ENCODE measurements around the gene RBM47. TPM values are rescaled to one million over a fixed set of nuclear protein-coding genes. Genes with fewer than 3 reads are reported as not detected.
A peak's percentile ranks its signal among the peaks of the same experiment; 100 is the strongest.

RBM47 gene
- total RNA-seq, 1 donor from 2014 or later = 105 TPM

GRCh38 chr4:40665842-40666241, 36.2 kb upstream of the RBM47 start:
- H3K27ac ChIP-seq = no peak overlapping the region
- no peak overlapping the region for H3K4me3 ChIP-seq
- ATAC-seq (no peak), DNase-seq (no peak)
- no peaks in the 10 kb centered on the region for H3K9me3 ChIP-seq
- peaks cover 3% of the 10 kb centered on the region for H3K4me1 ChIP-seq
- intact Hi-C loops (cut with DNase I) = no loop called here
- H3K27me3 ChIP-seq = no peaks in the 10 kb centered on the region
- no peaks in the 10 kb centered on the region for H3K36me3 ChIP-seq
- TF ChIP-seq, protein P1, sequence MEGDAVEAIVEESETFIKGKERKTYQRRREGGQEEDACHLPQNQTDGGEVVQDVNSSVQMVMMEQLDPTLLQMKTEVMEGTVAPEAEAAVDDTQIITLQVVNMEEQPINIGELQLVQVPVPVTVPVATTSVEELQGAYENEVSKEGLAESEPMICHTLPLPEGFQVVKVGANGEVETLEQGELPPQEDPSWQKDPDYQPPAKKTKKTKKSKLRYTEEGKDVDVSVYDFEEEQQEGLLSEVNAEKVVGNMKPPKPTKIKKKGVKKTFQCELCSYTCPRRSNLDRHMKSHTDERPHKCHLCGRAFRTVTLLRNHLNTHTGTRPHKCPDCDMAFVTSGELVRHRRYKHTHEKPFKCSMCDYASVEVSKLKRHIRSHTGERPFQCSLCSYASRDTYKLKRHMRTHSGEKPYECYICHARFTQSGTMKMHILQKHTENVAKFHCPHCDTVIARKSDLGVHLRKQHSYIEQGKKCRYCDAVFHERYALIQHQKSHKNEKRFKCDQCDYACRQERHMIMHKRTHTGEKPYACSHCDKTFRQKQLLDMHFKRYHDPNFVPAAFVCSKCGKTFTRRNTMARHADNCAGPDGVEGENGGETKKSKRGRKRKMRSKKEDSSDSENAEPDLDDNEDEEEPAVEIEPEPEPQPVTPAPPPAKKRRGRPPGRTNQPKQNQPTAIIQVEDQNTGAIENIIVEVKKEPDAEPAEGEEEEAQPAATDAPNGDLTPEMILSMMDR (IDR thresholded peaks at IDR 0.05) = no peak

- Histone ChIP-seq H3K4me3 (no peak overlapping the region), H3K27me3 (no peaks in the 10 kb centered on the region), H3K27ac (peak overlapping the region; percentile 14), H3K36me3 (no peaks in the 10 kb centered on the region), H3K9me3 (no peaks in the 10 kb centered on the region), H3K4me1 (peaks cover 3% of the 10 kb centered on the region)
- TF ChIP-seq, protein P1 (IDR thresholded peaks at IDR 0.05) = no peak
- intact Hi-C loops (cut with DNase I) = no loop called here
- DNase-seq = no peak
- peak; percentile 91 for ATAC-seq
Measured at GRCh38 chr4:40662962-40663604, 33.4 kb upstream of the RBM47 start.

DNA sequence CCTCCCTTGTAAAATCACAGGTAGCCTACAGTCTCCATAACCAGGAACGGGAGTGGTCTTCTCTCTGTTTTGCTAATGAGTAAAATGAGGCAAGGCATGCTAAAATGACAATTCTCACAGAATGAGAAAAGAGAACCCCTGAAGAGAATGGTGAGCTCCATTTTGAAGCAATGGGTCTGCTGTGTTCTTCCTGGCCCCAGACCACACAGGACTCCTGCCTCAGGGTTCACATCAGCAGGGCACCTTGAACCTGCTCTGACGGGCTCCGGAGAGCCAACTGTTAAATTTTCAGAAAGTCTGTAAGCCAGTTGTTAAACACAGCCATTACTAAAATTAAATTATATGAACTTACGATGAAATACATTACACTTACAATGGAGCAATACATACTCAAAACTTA, 32.1 kb upstream of the RBM47 start:
- DNase-seq (no peak), ATAC-seq (no peak)
- H3K9me3 ChIP-seq = no peaks in the 10 kb centered on the region
- no peak overlapping the region for H3K27ac ChIP-seq
- peaks cover 3% of the 10 kb centered on the region for H3K4me1 ChIP-seq
- no peaks in the 10 kb centered on the region for H3K36me3 ChIP-seq
- H3K4me3 ChIP-seq = no peak overlapping the region
- TF ChIP-seq, protein P1 (IDR thresholded peaks at IDR 0.05) = no peak
- H3K27me3 ChIP-seq = no peaks in the 10 kb centered on the region
- intact Hi-C loops (cut with DNase I) = no loop called here

DNA sequence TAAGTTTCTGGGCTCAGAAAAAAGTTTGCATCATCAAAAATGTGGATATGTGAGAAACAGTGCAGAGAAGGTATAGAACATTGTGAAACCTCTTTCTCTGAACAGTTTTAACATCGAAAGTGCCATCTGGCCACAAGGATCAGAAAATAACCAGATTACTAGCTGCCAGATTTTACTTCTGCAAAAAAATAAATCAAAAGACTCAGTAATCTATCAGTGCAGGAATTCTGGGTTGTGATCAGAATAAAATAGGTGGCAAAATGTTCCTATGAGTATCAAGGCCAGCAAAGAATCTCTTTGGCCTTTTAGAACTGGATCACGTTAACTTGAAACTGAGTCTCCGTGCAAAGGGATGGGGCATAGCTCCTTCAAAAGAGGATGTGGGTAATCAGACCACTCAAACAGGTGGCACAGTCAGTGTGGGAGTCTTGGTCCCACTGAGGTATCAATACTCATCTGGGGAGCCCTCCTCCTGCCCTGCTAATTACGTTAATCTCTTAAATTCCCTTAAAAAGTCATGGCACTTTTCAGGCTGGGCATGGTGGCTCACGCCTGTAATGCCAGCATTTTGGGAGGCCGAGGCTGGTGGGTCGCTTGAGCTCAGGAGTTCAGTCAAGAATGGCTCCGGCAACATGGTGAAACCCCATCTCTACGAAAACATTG, 26.7 kb upstream of the RBM47 start:
- no peak for ATAC-seq

GRCh38 chr4:40651280-40651679, 21.6 kb upstream of the RBM47 start:
- no peak overlapping the region for H3K4me3 ChIP-seq
- H3K4me1 ChIP-seq = no peaks in the 10 kb centered on the region
- TF ChIP-seq, protein P1 (IDR thresholded peaks at IDR 0.05) = no peak
- H3K27ac ChIP-seq = no peak overlapping the region
- no peaks in the 10 kb centered on the region for H3K27me3 ChIP-seq
- no peaks in the 10 kb centered on the region for H3K9me3 ChIP-seq
- no peaks in the 10 kb centered on the region for H3K36me3 ChIP-seq
- intact Hi-C loops (cut with DNase I) = no loop called here
- DNase-seq = no peak
- no peak for ATAC-seq

More for the DNA sequence above, 26.7 kb upstream of the RBM47 start:
- TF ChIP-seq, protein P1 (IDR thresholded peaks at IDR 0.05) = no peak
- no peak overlapping the region for H3K27ac ChIP-seq
- no peaks in the 10 kb centered on the region for H3K9me3 ChIP-seq
- no peaks in the 10 kb centered on the region for H3K4me1 ChIP-seq
- intact Hi-C loops (cut with DNase I) = no loop called here
- no peaks in the 10 kb centered on the region for H3K36me3 ChIP-seq
- H3K4me3 ChIP-seq = no peak overlapping the region
- DNase-seq = no peak
- no peaks in the 10 kb centered on the region for H3K27me3 ChIP-seq

All from upper lobe of right lung (tissue), 1 donor.